IPS DF 4.7 (cell line): Measurements from ENCODE around the gene ADSS2.
"Not testable (repeated sequence)": the region's sequence is repeated elsewhere in the genome, so short reads cannot be mapped to it uniquely, and the experiment has no call there.

ENCODE experiments used
- DNase-seq: peaks from one replicate; pipeline ENCODE4 v3.0.0-alpha.2; 2013; ENCODE audit warnings: low spot score; ENCODE audit errors: extremely low read depth

Gene ADSS2

DNA sequence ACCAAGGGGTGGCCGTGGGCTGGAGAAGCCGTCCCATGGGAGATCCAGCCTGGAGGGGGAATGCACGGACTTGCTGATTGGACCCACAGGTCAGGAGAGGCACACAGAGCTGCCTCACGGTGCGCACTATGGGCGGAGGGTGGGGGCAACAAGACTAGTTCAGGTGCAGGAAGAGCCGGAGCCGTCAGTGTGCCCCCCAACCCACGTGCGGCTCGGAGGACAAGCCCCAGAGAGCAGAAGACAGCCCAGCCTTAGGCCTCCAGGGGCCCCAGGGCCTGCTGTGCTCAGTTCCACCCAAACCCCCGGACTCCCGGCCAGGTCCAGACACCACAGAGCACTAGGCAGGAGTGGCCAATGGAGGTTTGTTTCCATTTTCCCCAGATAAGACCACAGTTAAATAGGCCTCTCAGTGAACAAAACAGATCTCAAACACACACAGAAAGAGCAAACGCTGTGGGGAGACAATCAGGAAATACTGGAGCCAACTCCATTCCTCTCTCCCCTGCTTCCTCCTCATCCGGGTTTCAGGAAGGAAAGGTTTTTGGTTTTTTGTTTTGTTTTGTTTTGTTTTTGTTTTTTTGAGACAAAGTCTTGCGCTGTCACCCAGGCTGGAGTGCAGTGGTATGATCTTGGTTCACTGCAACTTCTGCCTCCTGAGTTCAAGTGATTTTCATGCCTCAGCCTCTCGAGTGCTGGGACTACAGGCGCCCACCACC lies 84.2 kb downstream of the ADSS2 start:
- no peak for DNase-seq

DNA sequence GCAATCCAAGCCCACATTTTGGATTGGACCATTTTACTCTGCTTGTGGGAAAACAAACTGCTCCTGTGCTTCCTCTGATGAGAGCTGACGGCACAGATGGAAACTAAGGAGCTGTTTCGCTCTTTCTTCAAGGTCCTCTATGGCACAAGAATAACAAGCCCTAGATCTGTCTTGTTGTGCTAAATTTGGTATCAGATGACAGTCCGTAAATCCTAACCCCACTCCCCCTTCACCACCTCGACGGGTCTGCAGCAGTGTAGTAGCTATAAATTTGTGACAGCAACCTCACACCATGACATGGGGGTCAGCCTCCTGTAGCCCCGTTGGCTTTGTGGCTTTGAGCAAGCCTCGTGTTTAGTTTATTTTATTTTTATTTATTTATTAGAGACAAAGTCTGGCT lies 85.9 kb downstream of the ADSS2 start:
- no peak for DNase-seq

DNA sequence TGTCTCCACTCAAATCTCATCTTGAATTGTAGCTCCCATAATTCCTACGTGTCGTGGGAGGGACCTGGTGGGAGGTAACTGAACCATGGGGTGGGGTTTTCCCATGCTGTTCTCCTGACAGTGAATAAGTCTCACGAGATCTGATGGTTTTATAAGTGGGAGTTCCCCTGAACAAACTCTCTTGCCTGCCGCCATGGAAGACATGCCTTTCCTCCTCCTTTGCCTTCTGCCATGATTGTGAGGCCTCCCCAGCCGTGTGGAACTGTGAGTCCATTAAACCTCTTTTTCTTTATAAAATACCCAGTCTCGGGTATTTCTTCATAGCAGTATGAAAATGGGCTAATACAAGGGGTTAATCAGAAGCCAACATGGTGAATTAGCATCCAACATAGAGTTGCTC lies 86.4 kb downstream of the ADSS2 start:
- not testable (repeated sequence) for DNase-seq

DNA sequence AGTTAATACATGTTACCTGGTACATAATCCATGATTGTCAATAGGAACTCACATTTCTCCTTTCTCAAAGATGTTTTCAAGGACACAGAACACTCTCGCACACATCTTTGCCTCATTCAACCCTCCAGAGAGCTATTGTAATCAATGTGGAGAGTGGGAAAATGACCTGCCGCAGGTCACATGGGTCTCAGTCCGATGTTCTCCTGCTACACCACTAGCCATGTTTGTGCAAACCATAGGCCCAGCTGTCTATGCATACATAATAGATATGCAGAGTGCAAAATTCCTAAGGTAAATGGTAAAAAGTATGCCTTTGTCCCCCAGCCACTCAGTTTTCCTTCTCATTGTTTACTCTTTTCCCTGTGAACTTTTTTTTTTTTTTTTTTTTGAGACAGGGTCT lies 89.2 kb downstream of the ADSS2 start:
- DNase-seq: no peak

DNA sequence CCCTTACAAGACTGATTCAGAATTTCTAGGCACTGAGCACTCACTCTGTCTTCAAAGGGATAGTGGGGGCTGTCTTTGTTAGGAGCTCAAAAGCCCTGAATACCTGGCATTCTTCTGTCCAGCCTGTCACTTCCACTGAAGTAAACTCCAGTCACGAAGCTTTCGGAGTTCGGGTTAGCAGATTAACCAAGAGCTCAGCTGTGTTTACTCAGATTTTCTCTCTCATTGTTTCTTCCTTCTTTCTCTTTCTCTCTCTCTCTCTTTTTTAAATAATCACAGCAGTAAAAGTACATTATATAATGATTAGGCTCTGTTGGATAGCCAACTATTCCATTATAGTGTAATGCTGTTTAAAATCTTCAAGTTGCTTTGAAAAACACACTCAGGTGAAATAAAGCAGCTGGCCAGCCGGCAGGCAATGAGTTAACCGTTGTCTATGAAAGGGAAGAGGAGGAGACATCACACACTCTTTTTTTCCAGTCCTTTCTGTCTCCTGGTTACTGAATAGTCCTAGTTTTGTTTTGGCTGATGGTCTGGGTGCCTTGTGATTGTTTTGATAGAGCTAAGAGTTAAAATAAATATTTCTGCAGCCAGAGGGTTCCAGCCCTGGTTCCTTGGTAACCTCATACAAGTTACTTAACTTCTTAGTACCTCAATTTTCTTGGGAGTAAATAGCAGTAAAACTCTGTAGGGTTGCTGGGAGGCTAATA lies 89.8 kb downstream of the ADSS2 start:
- DNase-seq: no peak
